Endothelial cell of umbilical vein (primary cell): ENCODE results near the gene AGPAT2.

ENCODE experiments used
- CTCF ChIP-seq, 2 donors: IDR thresholded peaks; 1 replicate in 1 of 2; 2 replicates in 1 of 2; pipeline ENCODE4 v1.5.1; 2011; ENCODE audit warnings: low read length in 2 of 2, mild to moderate bottlenecking in 2 of 2, moderate library complexity in 2 of 2, control low read depth in 1 of 2, inconsistent platforms in 1 of 2, low read depth in 1 of 2; ENCODE audit not compliant: insufficient read depth in 1 of 2; ENCODE audit errors: extremely low read depth in 1 of 2
- EZH2 ChIP-seq: IDR thresholded peaks from 2 replicates; pipeline ENCODE4 v1.6.1; 2012; ENCODE audit warnings: borderline replicate concordance, low read depth, mild to moderate bottlenecking, moderate library complexity, low read length, inconsistent platforms; ENCODE audit not compliant: severe bottlenecking
- FOS ChIP-seq: IDR thresholded peaks from 2 replicates; pipeline ENCODE4 v1.6.1; 2011; ENCODE audit warnings: mild to moderate bottlenecking, low read length, moderate library complexity, borderline replicate concordance; ENCODE audit not compliant: insufficient read depth
- POLR2A ChIP-seq: IDR thresholded peaks from 2 replicates; pipeline ENCODE4 v1.6.1; 2012; ENCODE audit warnings: low read depth, mild to moderate bottlenecking, control low read depth, low read length
- POLR2AphosphoS5 ChIP-seq: IDR thresholded peaks from 2 replicates; pipeline ENCODE4 v1.6.1; 2012; ENCODE audit warnings: low read depth, mild to moderate bottlenecking, control low read depth, low read length, moderate library complexity; ENCODE audit not compliant: insufficient read depth

GRCh38 chr9:136720898-136721338 is 33.7 kb upstream of the AGPAT2 start:
- TF ChIP-seq POLR2AphosphoS5 = no peak
- TF ChIP-seq CTCF (IDR thresholded peaks at IDR 0.05; ENCODE audit: extremely low read depth in 1 of 2, insufficient read depth in 1 of 2, low read depth in 1 of 2, low read length in 2 of 2) = no peak
- no peak for TF ChIP-seq EZH2
- TF ChIP-seq POLR2A = no peak
- TF ChIP-seq FOS = no peak
